GM19351 (cell line): ENCODE measurements around the gene CDH15.

ENCODE experiments used
- ATAC-seq: cut with Tn5 transposase; IDR thresholded peaks from one replicate; pipeline ENCODE4 v1.9.1; 2021; ENCODE audit warnings: mild to moderate bottlenecking, moderate library complexity; ENCODE audit not compliant: unreplicated experiment

The CDH15 gene

GRCh38 chr16:89140401-89140800, 31.1 kb upstream of the CDH15 start:
- no peak for ATAC-seq

DNA sequence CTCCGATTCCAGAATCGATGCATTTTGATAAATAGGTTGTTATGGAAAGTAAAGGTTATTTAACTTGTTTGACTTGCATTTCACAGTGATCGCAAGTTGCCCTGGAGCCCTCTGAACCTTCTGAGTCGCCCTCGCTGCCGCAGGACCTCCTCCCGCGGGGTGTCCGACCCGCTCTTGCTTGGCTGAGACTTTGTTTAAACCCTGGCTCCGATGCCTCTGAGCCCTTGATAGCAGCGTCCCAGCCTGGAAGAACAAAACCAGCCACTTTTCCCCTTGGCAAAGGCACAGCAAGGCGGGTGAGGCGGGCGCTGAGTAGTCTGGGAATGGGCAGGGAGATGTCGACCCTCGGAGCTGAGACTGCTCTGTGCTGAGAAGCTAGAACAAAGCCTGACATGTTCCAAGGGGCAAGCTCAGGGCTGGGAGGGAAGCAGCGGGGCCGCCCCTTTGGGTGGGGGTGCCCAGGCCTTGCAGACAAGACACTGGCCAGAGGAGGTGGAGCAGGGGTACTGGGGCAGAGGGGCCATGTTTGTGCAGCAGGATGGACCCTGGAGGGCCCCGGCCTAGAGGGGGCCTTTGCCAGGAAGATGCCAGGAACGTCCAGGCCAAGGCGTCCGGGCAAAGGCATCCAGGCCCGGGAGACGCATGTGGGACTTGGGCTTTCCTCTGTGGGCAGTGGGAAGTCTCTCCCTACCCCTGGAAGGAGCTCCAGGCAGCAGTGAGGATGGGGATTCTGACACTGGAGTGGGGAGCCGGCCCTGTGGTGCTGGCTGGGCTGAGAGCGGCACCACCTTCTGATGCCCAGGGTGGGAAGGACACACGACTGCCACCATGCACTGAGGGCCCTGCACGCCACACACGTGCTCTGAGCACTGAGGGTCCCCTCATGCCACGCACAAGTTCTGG, 30.3 kb upstream of the CDH15 start:
- ATAC-seq = no peak

GRCh38 chr16:89141884-89142267, 29.7 kb upstream of the CDH15 start:
- no peak for ATAC-seq

DNA sequence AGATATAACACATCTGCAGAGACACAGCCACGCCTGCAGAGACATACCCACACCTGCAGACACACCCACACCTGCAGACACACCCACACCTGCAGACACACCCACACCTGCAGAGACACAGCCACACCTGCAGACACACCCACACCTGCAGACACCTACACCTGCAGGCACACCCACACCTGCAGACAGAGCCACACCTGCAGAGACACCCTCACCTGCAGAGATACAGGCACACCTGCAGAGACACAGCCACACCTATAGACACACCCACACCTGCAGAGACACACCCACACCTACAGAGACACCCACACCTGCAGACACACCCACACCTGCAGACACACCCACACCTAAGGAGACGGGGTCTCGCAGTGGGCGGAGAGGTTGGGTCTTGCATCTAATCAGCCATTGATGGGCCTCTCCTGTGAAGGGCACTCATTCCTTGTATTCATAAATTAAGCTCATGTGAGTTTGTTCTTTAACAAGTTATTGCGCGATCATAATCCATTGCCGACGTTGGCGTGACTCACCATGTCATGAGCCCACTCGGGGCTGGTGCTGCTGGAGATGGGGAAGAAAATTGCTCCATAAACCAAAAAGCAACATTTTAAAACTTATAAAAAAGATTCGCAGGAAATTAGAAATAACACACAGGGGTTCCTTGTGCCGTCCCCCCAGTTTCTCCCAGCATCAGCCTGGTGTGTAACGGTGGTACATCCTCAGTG, 28.9 kb upstream of the CDH15 start:
- ATAC-seq = no peak

GRCh38 chr16:89143201-89143741, 28.3 kb upstream of the CDH15 start:
- ATAC-seq = no peak

- no peak for ATAC-seq
These were observed 27.5 kb upstream of the CDH15 start for GRCh38 chr16:89143911-89144675.

DNA sequence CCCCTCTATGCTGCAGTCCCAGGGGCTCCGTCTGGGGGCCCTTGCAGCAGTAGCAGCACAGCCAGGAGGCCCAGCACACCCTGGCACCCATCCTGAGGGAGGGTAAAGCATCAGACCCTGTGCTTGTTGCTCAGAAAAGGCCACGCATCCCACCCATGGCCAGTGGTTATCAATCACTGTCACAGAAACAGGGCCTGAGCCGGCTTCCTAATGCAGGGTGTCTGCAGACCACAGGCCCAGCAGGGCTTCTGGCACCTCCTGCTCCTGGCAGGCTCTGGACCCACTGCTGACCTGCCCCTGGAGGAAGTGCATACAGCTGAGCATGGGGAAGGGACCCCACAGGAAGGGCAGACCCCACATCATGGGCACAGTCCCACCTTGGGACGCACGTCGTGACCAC, 26.9 kb upstream of the CDH15 start:
- ATAC-seq = no peak

DNA sequence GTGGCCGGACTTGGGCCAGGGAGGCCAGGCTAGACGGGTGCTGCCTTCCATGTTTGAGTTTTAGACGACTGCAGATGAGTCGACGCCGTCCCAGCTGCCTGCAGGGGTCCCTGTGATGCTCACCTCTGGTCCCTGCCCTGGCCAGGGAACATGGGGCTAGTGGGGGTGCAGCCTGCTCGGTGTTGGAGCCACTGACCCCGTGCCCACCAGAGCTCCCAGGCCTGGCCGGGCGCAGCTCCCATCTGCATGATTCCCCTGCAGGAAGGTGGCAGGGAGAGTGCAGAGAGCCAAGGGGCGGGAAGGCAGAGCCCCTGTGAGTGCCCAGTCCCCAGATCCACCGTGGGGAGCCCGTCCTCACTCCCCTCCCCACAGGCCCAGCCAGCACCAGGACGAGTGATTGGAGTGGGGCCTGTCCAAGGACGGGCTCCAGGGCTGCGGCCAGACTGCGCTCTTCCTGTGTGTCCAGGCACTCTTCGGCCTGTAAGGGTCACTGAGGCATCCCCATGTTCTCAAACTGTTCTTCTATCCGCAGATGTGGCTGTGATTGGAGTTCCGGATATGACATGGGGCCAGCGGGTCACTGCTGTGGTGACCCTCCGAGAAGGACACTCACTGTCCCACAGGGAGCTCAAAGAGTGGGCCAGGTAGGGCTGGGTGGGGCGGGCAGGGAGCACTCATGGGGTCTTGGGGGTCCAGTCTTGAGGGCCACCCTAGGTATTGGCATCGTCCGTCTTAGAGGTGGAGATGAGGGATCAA, 26.0 kb upstream of the CDH15 start:
- ATAC-seq = no peak

GRCh38 chr16:89146211-89147005, 25.1 kb upstream of the CDH15 start:
- no peak for ATAC-seq

DNA sequence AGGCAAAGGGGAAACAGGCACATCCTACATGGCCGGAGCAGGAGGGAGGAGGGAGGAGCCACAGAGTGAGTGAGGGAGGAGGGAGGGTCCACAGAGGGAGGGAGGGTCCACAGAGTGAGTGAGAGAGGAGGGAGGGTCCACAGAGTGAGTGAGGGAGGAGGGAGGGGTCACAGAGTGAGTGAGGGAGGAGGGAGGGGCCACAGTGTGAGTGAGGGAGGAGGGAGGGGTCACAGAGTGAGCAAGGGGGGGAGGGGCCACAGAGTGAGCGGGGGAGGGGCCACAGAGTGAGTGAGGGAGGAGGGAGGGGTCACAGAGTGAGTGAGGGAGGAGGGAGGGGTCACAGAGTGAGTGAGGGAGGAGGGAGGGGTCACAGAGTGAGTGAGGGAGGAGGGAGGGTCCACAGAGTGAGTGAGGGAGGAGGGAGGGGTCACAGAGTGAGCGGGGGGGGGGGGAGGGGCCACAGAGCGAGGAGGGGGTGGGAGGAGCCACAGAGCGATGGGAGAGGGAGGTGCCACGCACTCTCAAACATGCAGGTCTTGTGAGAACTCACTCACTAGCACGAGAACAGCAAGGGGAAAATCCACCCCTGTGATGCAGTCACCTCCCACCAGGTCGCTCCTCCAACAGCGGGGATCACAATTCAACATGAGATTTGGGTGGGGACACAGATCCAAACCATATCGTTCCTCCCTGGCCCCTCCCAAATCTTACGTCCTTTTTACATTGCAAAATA, 24.3 kb upstream of the CDH15 start:
- no peak for ATAC-seq

- no peak for ATAC-seq
These were observed 22.2 kb upstream of the CDH15 start for GRCh38 chr16:89149386-89149785.

DNA sequence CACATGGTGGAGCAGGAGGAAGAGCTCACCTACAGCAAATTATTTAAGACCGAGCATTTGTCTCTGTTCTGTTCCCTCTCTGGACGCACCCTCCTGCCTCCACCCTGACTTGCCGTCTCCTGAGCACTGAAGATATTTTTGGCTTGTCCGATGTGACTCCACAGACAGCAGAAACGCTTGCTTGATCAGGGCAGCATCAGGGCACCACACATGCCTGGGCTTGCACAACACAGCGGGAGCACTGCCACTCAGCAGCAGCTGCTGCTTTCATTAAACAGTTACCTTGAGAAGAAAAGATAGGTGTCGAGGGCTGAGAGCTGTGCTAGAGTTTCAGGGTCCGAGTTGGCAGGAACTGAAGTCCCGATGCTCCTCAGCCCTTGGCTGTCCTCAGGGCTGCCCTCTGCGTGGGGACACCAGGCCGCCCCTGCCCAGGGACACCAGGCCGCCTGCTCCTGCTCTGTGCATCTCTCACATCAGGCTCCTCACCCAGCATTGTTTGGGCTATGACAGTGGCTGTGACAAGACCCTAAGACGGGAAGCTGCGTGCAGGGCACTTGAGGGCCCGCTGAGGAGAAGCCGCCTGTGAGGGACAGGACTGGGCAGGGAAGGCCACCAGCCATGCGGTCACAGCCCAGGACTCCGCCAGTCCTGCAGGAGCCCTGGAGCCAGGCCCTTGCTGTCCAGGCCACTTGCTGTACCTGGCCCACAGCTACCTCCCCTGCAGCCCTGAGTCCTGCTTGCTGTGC, 21.3 kb upstream of the CDH15 start:
- no peak for ATAC-seq

DNA sequence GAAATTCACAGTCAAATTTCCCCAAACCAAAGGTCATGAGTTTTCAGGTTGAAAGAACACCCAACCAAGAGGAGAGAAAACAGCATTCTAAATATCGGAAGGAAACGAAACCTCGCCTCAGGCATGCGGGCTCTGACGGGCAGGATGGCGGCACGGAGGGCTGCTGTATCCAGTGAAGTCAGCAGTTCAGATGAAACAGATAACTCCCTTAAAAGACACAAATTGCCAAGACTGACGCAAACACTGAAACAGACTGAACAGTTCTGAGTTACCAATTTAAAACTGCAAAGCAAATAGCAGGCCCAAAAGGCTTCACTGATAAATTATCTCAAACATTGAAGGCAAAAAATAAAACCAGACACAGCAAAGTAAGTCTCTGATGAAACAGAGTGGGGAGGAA, 20.6 kb upstream of the CDH15 start:
- no peak for ATAC-seq

DNA sequence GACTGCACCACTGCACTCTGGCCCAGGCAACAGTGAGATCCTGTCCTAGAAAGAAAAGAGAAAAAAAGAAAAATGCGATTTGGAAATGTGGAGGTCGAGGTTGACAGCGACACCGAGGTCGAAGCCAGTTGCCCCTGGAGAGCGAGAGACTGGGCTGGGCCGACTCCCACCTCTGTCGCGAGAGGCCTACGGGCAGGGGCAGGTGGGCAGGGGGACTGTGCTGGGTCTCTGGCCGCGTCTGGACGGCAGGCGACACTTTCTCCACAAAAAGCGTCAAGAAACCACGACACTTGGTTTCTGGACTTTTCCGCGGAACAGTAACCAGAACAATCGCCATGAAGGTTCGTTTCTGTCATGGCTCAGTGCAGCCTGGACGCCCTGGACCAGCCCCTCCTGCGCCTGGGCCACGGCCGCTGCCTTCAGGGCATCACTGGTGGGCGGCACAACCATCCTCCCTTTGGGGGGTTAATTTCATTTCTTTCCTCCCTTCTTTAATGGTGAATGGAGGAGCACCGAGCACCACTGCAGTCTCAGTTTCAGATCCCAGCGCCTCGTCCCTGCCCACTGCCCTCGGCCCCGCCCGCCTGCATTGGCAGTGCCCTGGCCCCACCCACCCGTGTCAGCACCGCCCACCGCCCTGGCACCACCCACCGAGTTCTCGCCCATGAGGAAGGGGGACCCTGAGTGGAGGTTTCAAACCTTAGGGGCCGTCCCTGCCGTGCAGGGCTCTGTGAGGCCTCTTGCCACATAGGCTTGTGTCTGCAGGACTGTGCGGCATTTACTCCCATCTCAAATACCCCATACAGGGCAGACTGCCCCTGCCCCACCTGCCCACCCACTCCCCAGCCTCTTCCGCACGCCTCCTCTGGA, 18.5 kb upstream of the CDH15 start:
- no peak for ATAC-seq

- ATAC-seq = no peak
These were observed 17.7 kb upstream of the CDH15 start for GRCh38 chr16:89153848-89154271.

GRCh38 chr16:89154390-89155183, 17.0 kb upstream of the CDH15 start:
- ATAC-seq = no peak
